HEK293T (cell line): Measurements from ENCODE around the gene NLRP1.

Experiments
- CTCF ChIA-PET: fragments of 350-600 bp; formaldehyde crosslinking; extraction: SDS; loops from one replicate; lab custom pipeline; 2021; ENCODE audit warnings: antibody characterized with exemption, inconsistent platforms; lab: Yijun Ruan, JAX
- POLR2A ChIA-PET: fragments of 350-600 bp; formaldehyde crosslinking; extraction: SDS; loops from one replicate; lab custom pipeline; 2020; ENCODE audit warnings: antibody characterized with exemption, inconsistent platforms; lab: Yijun Ruan, JAX
- DNase-seq: peaks from one replicate; pipeline ENCODE4 v3.0.0; 2012; ENCODE audit warnings: mixed read lengths; ENCODE audit errors: extremely low spot score
- ARNT ChIP-seq: fragments of 450-650 bp; IDR thresholded peaks from 2 replicates; pipeline ENCODE4 v1.6.1; 2017; ENCODE audit warnings: mild to moderate bottlenecking
- BHLHE40 ChIP-seq: fragments of 450-650 bp; IDR thresholded peaks from 2 replicates; pipeline ENCODE4 v1.6.1; 2016; ENCODE audit warnings: mild to moderate bottlenecking, moderate library complexity, borderline replicate concordance
- CTBP1 ChIP-seq: fragments of 450-650 bp; IDR thresholded peaks from 2 replicates; pipeline ENCODE4 v1.6.1; 2016; ENCODE audit warnings: borderline replicate concordance
- ELF4 ChIP-seq: fragments of 450-650 bp; IDR thresholded peaks from 2 replicates; pipeline ENCODE4 v1.6.1; 2017; ENCODE audit warnings: antibody characterized with exemption
- FOXA1 ChIP-seq: fragments of 450-650 bp; IDR thresholded peaks from 2 replicates; pipeline ENCODE4 v1.6.1; 2016; ENCODE audit warnings: mild to moderate bottlenecking
- FOXK2 ChIP-seq: fragments of 450-650 bp; IDR thresholded peaks from 2 replicates; pipeline ENCODE4 v1.6.1; 2016; ENCODE audit warnings: mild to moderate bottlenecking
- FOXM1 ChIP-seq: fragments of 450-650 bp; IDR thresholded peaks from 2 replicates; pipeline ENCODE4 v1.6.1; 2017; ENCODE audit warnings: mild to moderate bottlenecking, borderline replicate concordance
- HDGF ChIP-seq: fragments of 450-650 bp; IDR thresholded peaks from 2 replicates; pipeline ENCODE4 v1.6.1; 2017; ENCODE audit warnings: antibody characterized with exemption, borderline replicate concordance
- L3MBTL2 ChIP-seq: fragments of 450-650 bp; conservative IDR thresholded peaks from 2 replicates; pipeline ENCODE4 v1.6.1; 2016; ENCODE audit warnings: mild to moderate bottlenecking
- LEF1 ChIP-seq: fragments of 450-650 bp; IDR thresholded peaks from 2 replicates; pipeline ENCODE4 v1.6.1; 2017; ENCODE audit warnings: mild to moderate bottlenecking, borderline replicate concordance
- NFRKB ChIP-seq: fragments of 450-650 bp; IDR thresholded peaks from 2 replicates; pipeline ENCODE4 v1.6.1; 2016; ENCODE audit warnings: mild to moderate bottlenecking, moderate library complexity
- SP1 ChIP-seq: fragments of 450-650 bp; IDR thresholded peaks from 2 replicates; pipeline ENCODE4 v1.6.1; 2017
- SUZ12 ChIP-seq: fragments of 450-650 bp; IDR thresholded peaks from 2 replicates; pipeline ENCODE4 v1.6.1; 2016; ENCODE audit warnings: mild to moderate bottlenecking
- TARDBP ChIP-seq: fragments of 450-650 bp; IDR thresholded peaks from 2 replicates; pipeline ENCODE4 v1.6.1; 2016
- ZNF384 ChIP-seq: fragments of 450-650 bp; IDR thresholded peaks from 2 replicates; pipeline ENCODE4 v1.6.1; 2016
- TF ChIP-seq, protein P1 (sequence below): fragments of 450-650 bp; IDR thresholded peaks from 2 replicates; pipeline ENCODE4 v1.6.1; 2016

Gene NLRP1

DNA sequence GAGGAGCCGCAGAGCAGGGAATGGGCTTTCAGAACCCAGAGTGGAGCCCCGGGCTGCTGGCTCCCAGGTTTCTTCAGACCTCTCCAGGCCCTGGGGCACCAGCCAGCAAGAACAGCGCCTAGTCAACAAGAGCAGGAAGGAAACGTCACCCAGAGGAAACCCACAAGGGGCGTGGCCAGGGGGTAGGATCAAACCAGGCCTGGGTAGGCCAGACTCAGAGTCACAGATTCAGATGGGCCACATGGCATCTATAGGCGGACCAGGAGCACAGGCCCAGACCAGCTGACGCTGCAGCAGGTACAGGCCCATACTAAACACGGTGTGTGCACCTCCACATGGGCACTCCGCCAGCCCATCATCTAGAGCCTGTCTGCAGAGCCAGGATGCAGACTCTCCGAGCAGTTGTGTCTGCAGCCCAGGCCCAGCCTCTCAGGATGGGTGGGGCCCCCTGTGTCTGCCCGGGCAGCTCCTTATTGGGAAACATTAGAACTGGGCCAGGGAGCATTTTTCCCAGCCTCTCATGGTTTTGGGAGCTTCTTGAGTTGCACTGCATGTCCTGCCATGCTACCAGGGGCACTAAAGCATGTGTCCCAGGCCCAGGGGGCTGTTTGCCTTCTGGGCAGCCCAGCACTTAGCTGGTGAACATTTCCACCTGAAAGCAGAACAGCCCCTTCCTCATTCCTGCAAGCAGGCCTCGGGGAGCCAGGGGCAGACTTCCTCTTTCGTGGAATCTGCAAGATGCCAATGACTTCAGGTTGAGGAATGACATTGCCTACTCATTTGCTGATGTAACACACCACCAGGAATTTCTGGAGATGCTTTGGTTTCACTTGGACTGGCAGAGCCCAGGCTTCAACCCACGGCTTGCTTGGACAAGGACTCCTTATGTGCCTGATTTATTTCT, at the start of gene NLRP1:
Gene NLRP1, minus strand, starts transcription at position 127 of the 904 bp plus-strand sequence. CDS start 552 bp downstream, outside the sequence.
- CTCF ChIA-PET: interaction anchor here (1.2 kb wide), 1 partner anchor 46 kb away, joined by 3 read pairs; no protein-coding TSS in a partner anchor
- POLR2A ChIA-PET: no interaction called here
- DNase-seq: peak; percentile 6
- no peak for TF ChIP-seq LEF1
- TF ChIP-seq ZNF384: no peak
- TF ChIP-seq, protein P1, sequence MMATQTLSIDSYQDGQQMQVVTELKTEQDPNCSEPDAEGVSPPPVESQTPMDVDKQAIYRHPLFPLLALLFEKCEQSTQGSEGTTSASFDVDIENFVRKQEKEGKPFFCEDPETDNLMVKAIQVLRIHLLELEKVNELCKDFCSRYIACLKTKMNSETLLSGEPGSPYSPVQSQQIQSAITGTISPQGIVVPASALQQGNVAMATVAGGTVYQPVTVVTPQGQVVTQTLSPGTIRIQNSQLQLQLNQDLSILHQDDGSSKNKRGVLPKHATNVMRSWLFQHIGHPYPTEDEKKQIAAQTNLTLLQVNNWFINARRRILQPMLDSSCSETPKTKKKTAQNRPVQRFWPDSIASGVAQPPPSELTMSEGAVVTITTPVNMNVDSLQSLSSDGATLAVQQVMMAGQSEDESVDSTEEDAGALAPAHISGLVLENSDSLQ: no peak
- TF ChIP-seq ARNT: no peak
- no peak for TF ChIP-seq SP1
- TF ChIP-seq FOXA1: no peak
- no peak for TF ChIP-seq L3MBTL2
- TF ChIP-seq FOXM1: no peak
- TF ChIP-seq CTBP1: no peak
- TF ChIP-seq TARDBP: no peak
- no peak for TF ChIP-seq SUZ12
- TF ChIP-seq ELF4: no peak
- TF ChIP-seq FOXK2: no peak
- TF ChIP-seq HDGF: no peak
- no peak for TF ChIP-seq NFRKB
- TF ChIP-seq BHLHE40: no peak

DNA sequence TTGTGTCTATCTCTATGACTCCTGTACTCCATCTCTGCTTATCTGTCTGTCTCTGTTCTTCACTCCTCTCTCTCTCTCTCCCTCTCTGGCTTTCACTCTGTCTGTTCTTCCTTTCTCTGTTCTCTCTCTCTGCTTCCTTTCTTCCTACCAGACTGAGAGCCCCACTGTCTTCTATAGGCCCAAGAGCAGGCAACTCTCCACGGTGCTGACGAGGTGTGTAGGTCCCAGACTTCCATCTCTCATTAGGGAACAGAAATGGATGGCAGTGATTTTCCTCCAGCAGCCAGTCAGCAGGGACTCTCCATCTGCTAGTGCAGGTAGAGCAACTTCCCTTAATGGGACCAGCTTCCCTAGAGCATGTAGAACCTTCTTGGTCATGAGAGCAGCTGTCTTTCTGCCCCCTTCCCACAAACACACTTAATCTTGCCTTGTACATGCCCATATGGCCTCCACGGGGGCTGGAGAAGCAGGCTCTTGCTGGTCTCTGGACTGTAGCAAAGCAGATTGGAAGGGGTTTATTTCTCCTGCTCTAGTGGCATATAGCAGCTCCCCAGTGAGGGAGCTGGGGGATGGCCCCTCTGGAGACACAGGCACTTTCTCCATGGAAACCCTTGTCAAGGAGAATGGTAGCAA, 47.8 kb upstream of the NLRP1 start:
- POLR2A ChIA-PET: interaction anchor here (0.6 kb wide), 1 partner anchor 925 kb away, joined by 3 read pairs; no protein-coding TSS in a partner anchor

DNA sequence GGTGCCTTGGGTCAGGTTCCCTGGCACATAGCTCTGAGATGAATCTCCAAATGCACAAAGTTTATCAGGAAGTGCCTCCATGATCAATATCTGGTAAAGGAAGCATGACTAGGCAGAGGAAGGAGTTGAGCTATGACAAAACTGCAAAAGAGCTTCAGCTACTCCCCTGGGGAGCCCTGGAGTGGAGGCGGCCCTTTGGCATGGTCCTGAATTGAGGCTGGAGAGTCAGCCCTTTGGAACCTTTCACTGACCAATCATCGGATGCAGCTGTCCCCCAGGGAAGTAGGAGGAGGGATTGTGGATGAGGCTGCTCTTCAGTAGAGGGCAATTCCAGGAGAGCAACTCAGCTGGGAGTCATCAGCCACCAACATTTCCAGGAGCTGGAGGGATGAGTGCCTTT, 46.1 kb upstream of the NLRP1 start:
- DNase-seq: no peak
- TF ChIP-seq TARDBP (no peak), HDGF (no peak), SUZ12 (no peak), L3MBTL2 (no peak), ARNT (no peak), BHLHE40 (no peak), FOXK2 (no peak), CTBP1 (no peak), SP1 (no peak), NFRKB (no peak), FOXA1 (no peak), LEF1 (no peak)
- TF ChIP-seq, protein P1: no peak
- POLR2A ChIA-PET: no interaction called here
- CTCF ChIA-PET: interaction anchor here (0.7 kb wide), 1 partner anchor 46 kb away, joined by 3 read pairs; the partner anchor contains the start of gene NLRP1

More for the DNA sequence above, 47.8 kb upstream of the NLRP1 start:
- no peak for DNase-seq
- CTCF ChIA-PET: no interaction called here
- TF ChIP-seq, protein P1: no peak
- TF ChIP-seq SUZ12 (no peak), ARNT (no peak), FOXM1 (no peak), FOXK2 (no peak), CTBP1 (no peak), ZNF384 (no peak), TARDBP (no peak), LEF1 (no peak), BHLHE40 (no peak), ELF4 (no peak), L3MBTL2 (no peak), SP1 (no peak), HDGF (no peak), FOXA1 (no peak), NFRKB (no peak)

DNA sequence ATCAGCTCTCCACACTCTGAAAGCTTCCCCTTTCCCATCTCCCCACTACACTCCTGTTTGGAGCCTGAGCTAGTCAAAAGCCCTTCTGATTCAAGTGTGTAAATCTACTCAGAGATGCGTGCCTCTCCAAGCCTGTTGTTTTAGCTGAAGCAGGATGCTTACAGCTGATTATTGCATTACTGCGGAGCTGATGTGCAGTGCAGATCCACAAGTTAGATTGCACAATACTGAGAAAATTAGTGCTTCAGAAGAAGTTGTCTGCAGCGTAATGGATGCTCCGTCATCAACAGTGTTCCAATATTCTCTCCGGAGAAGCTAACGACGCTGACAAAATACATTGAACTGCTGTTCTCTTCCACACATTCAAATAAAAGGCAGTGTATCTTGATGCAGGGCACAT, 44.8 kb upstream of the NLRP1 start:
- TF ChIP-seq LEF1 (no peak), NFRKB (no peak), ARNT (no peak), ELF4 (no peak), FOXA1 (no peak), TARDBP (no peak), HDGF (no peak), FOXM1 (no peak), SP1 (no peak), BHLHE40 (no peak), ZNF384 (no peak), CTBP1 (no peak), FOXK2 (no peak), SUZ12 (no peak), L3MBTL2 (no peak)
- TF ChIP-seq, protein P1: no peak
- no peak for DNase-seq
- ChIA-PET CTCF (no interaction called here), POLR2A (no interaction called here)

DNA sequence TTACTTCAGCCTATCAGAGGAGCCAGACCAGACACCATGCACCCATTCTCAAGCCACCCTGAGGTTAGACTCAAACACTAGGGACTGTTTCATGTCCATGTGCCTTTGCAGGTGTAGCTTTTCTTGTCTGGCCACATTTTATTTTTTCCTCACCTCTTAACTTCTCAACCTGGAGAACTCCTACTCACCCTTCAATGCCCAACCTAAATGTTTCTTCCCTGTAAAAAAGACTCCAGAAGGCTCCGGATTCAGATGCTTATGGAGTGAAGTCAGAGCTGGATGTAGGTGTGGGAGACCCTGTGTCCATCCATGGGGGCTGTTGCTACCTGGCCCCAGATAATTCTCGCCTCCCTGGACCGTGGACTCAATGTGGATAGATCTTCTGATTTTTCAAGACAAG, 44.0 kb upstream of the NLRP1 start:
- ChIA-PET CTCF (interaction anchor here (0.7 kb wide), 1 partner anchor 957 kb away, joined by 6 read pairs; no protein-coding TSS in a partner anchor), POLR2A (no interaction called here)
- DNase-seq: no peak
- TF ChIP-seq ARNT (no peak), L3MBTL2 (no peak), TARDBP (no peak), NFRKB (no peak)
